ENCODE data around the gene ANKRD65.

DNA sequence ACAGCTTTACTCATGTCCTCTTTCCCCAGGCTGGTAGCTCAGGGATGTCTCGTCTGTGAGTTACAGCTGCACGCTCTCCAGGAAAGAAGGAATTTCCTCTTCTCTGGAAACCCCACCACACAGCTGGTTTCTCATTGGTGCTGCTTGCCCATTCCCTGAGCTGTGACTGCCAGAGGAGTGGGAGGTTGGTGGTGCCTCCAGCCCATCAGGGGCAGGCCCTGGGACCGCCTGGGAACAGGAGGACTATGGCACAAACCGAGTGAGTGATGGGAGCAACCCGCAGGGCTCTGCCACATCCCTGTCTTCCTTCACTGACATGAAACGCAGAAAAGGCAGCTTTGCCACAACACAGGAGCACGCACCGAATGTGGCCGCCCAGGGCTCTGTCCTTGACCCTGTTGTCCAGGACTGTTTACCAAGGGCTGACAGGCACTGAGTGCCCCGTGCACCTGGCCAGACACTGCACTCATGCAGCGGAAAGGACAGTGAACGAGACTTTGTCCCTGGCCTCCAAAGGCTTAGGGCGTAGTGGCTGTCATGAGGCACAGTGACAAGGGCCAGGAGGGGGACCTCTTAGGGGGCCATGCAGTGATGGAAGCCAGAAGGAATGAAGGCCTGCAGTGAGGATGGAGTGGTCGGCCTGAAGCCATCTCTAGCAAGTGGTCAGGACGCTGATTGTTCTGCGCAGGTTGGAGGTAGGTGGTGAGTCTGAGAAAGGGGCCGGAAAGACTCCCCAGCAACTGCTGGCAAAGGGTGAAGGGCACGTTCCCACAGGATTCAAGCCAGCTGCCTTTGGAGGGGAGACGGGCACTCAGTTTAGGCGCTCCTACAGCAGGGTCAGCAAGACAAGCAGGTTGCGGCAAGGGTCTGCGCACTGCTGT is 20.3 kb downstream of the ANKRD65 start:
- no peak for TF ChIP-seq POLR2A (IDR thresholded peaks at IDR 0.05)
- TF ChIP-seq, protein P1, sequence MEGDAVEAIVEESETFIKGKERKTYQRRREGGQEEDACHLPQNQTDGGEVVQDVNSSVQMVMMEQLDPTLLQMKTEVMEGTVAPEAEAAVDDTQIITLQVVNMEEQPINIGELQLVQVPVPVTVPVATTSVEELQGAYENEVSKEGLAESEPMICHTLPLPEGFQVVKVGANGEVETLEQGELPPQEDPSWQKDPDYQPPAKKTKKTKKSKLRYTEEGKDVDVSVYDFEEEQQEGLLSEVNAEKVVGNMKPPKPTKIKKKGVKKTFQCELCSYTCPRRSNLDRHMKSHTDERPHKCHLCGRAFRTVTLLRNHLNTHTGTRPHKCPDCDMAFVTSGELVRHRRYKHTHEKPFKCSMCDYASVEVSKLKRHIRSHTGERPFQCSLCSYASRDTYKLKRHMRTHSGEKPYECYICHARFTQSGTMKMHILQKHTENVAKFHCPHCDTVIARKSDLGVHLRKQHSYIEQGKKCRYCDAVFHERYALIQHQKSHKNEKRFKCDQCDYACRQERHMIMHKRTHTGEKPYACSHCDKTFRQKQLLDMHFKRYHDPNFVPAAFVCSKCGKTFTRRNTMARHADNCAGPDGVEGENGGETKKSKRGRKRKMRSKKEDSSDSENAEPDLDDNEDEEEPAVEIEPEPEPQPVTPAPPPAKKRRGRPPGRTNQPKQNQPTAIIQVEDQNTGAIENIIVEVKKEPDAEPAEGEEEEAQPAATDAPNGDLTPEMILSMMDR (IDR thresholded peaks at IDR 0.05 in 8 of 11, conservative IDR thresholded peaks at IDR 0.05 in 3 of 11): no peak

Measured in spleen (tissue), 7 donors.